Measurements from ENCODE around the gene KCNK13. TPM values are rescaled to one million over a fixed set of nuclear protein-coding genes. Genes with fewer than 3 reads are reported as not detected.

The KCNK13 gene
- total and polyA plus RNA-seq, 4 donors, result 0.99 to 2.7 (median 1.9) TPM

GRCh38 chr14:90114554-90114953 lies 52.8 kb downstream of the KCNK13 start:
- H3K4me3 ChIP-seq (ENCODE audit: low read depth, low read length), result no peak overlapping the region
- no peaks in the 10 kb centered on the region for H3K27me3 ChIP-seq (ENCODE audit: control insufficient read depth, insufficient read depth, low read length)
- H3K9me3 ChIP-seq (ENCODE audit: control insufficient read depth, insufficient read depth, low read length), result no peaks in the 10 kb centered on the region
- peaks cover 5% of the 10 kb centered on the region for H3K4me1 ChIP-seq (ENCODE audit: control insufficient read depth, insufficient read depth, low read length)
- no peak for DNase-seq (ENCODE audit: low read depth in 4 of 6, low spot score in 6 of 6)
- H3K36me3 ChIP-seq (ENCODE audit: control insufficient read depth, insufficient read depth, low read length), result no peaks in the 10 kb centered on the region
- no peak overlapping the region for H3K27ac ChIP-seq (ENCODE audit: low read depth, low read length)
- 94% methylated on average over 4 of the region's 5 CpGs for WGBS (ENCODE audit: insufficient coverage)

- WGBS (ENCODE audit: insufficient coverage), result no CpG with 5 or more reads among the region's 1 CpG
Observed at GRCh38 chr14:90115780-90116179, 54.0 kb downstream of the KCNK13 start.

GRCh38 chr14:90116444-90116843 lies 54.6 kb downstream of the KCNK13 start:
- peak in 1 of 6 donors; percentile 43 for DNase-seq (ENCODE audit: low read depth in 4 of 6, low spot score in 6 of 6)
- Histone ChIP-seq H3K4me1 (ENCODE audit: control insufficient read depth, insufficient read depth, low read length) (peaks cover 5% of the 10 kb centered on the region), H3K27ac (ENCODE audit: low read depth, low read length) (no peak overlapping the region), H3K36me3 (ENCODE audit: control insufficient read depth, insufficient read depth, low read length) (no peaks in the 10 kb centered on the region), H3K9me3 (ENCODE audit: control insufficient read depth, insufficient read depth, low read length) (no peaks in the 10 kb centered on the region), H3K27me3 (ENCODE audit: control insufficient read depth, insufficient read depth, low read length) (no peaks in the 10 kb centered on the region), H3K4me3 (ENCODE audit: low read depth, low read length) (no peak overlapping the region)
- 26% methylated on average over 6 of the region's 8 CpGs for WGBS (ENCODE audit: insufficient coverage)

More at GRCh38 chr14:90115780-90116179, 54.0 kb downstream of the KCNK13 start:
- Histone ChIP-seq H3K36me3 (ENCODE audit: control insufficient read depth, insufficient read depth, low read length) (no peaks in the 10 kb centered on the region), H3K4me3 (ENCODE audit: low read depth, low read length) (no peak overlapping the region), H3K27ac (ENCODE audit: low read depth, low read length) (no peak overlapping the region), H3K4me1 (ENCODE audit: control insufficient read depth, insufficient read depth, low read length) (peaks cover 5% of the 10 kb centered on the region), H3K9me3 (ENCODE audit: control insufficient read depth, insufficient read depth, low read length) (no peaks in the 10 kb centered on the region), H3K27me3 (ENCODE audit: control insufficient read depth, insufficient read depth, low read length) (no peaks in the 10 kb centered on the region)
- peak in 1 of 6 donors; percentile 71 for DNase-seq (ENCODE audit: low read depth in 4 of 6, low spot score in 6 of 6)

- no peaks in the 10 kb centered on the region for H3K27me3 ChIP-seq (ENCODE audit: control insufficient read depth, insufficient read depth, low read length)
- no peaks in the 10 kb centered on the region for H3K36me3 ChIP-seq (ENCODE audit: control insufficient read depth, insufficient read depth, low read length)
- no peaks in the 10 kb centered on the region for H3K9me3 ChIP-seq (ENCODE audit: control insufficient read depth, insufficient read depth, low read length)
- no CpG with 5 or more reads among the region's 3 CpGs for WGBS (ENCODE audit: insufficient coverage)
- no peak for DNase-seq (ENCODE audit: low read depth in 4 of 6, low spot score in 6 of 6)
- H3K27ac ChIP-seq (ENCODE audit: low read depth, low read length), result no peak overlapping the region
- H3K4me3 ChIP-seq (ENCODE audit: low read depth, low read length), result no peak overlapping the region
- peaks cover 5% of the 10 kb centered on the region for H3K4me1 ChIP-seq (ENCODE audit: control insufficient read depth, insufficient read depth, low read length)
Observed at GRCh38 chr14:90118027-90118426, 56.2 kb downstream of the KCNK13 start.

GRCh38 chr14:90126260-90126659 lies 64.5 kb downstream of the KCNK13 start:
- no peaks in the 10 kb centered on the region for H3K36me3 ChIP-seq (ENCODE audit: control insufficient read depth, insufficient read depth, low read length)
- no peaks in the 10 kb centered on the region for H3K9me3 ChIP-seq (ENCODE audit: control insufficient read depth, insufficient read depth, low read length)
- H3K27me3 ChIP-seq (ENCODE audit: control insufficient read depth, insufficient read depth, low read length), result no peaks in the 10 kb centered on the region
- no peaks in the 10 kb centered on the region for H3K4me1 ChIP-seq (ENCODE audit: control insufficient read depth, insufficient read depth, low read length)
- DNase-seq (ENCODE audit: low read depth in 4 of 6, low spot score in 6 of 6), result no peak
- H3K4me3 ChIP-seq (ENCODE audit: low read depth, low read length), result no peak overlapping the region
- no peak overlapping the region for H3K27ac ChIP-seq (ENCODE audit: low read depth, low read length)
- 81% methylated on average over 4 of the region's 15 CpGs for WGBS (ENCODE audit: insufficient coverage)

GRCh38 chr14:90132821-90133570 lies 71.2 kb downstream of the KCNK13 start:
- Histone ChIP-seq H3K27me3 (ENCODE audit: control insufficient read depth, insufficient read depth, low read length) (no peaks in the 10 kb centered on the region), H3K9me3 (ENCODE audit: control insufficient read depth, insufficient read depth, low read length) (no peaks in the 10 kb centered on the region), H3K36me3 (ENCODE audit: control insufficient read depth, insufficient read depth, low read length) (no peaks in the 10 kb centered on the region), H3K4me3 (ENCODE audit: low read depth, low read length) (no peak overlapping the region), H3K4me1 (ENCODE audit: control insufficient read depth, insufficient read depth, low read length) (no peaks in the 10 kb centered on the region), H3K27ac (ENCODE audit: low read depth, low read length) (no peak overlapping the region)
- DNase-seq (ENCODE audit: low read depth in 4 of 6, low spot score in 6 of 6), result no peak
- WGBS (ENCODE audit: insufficient coverage), result 94% methylated on average over 6 of the region's 10 CpGs

GRCh38 chr14:90136904-90137303 lies 75.1 kb downstream of the KCNK13 start:
- H3K9me3 ChIP-seq (ENCODE audit: control insufficient read depth, insufficient read depth, low read length), result no peaks in the 10 kb centered on the region
- H3K27me3 ChIP-seq (ENCODE audit: control insufficient read depth, insufficient read depth, low read length), result no peaks in the 10 kb centered on the region
- no peak overlapping the region for H3K4me3 ChIP-seq (ENCODE audit: low read depth, low read length)
- H3K36me3 ChIP-seq (ENCODE audit: control insufficient read depth, insufficient read depth, low read length), result no peaks in the 10 kb centered on the region
- WGBS (ENCODE audit: insufficient coverage), result 73% methylated on average over 3 of the region's 4 CpGs
- H3K4me1 ChIP-seq (ENCODE audit: control insufficient read depth, insufficient read depth, low read length), result no peaks in the 10 kb centered on the region
- no peak overlapping the region for H3K27ac ChIP-seq (ENCODE audit: low read depth, low read length)
- DNase-seq (ENCODE audit: low read depth in 4 of 6, low spot score in 6 of 6), result no peak

- Histone ChIP-seq H3K4me1 (ENCODE audit: control insufficient read depth, insufficient read depth, low read length) (no peaks in the 10 kb centered on the region), H3K4me3 (ENCODE audit: low read depth, low read length) (no peak overlapping the region), H3K9me3 (ENCODE audit: control insufficient read depth, insufficient read depth, low read length) (no peaks in the 10 kb centered on the region), H3K36me3 (ENCODE audit: control insufficient read depth, insufficient read depth, low read length) (no peaks in the 10 kb centered on the region), H3K27me3 (ENCODE audit: control insufficient read depth, insufficient read depth, low read length) (no peaks in the 10 kb centered on the region), H3K27ac (ENCODE audit: low read depth, low read length) (no peak overlapping the region)
- no CpG with 5 or more reads among the region's 4 CpGs for WGBS (ENCODE audit: insufficient coverage)
- DNase-seq (ENCODE audit: low read depth in 4 of 6, low spot score in 6 of 6), result no peak
Observed at GRCh38 chr14:90137807-90138206, 76.0 kb downstream of the KCNK13 start.

- Histone ChIP-seq H3K27ac (ENCODE audit: low read depth, low read length) (no peak overlapping the region), H3K36me3 (ENCODE audit: control insufficient read depth, insufficient read depth, low read length) (no peaks in the 10 kb centered on the region), H3K9me3 (ENCODE audit: control insufficient read depth, insufficient read depth, low read length) (no peaks in the 10 kb centered on the region), H3K4me3 (ENCODE audit: low read depth, low read length) (no peak overlapping the region), H3K4me1 (ENCODE audit: control insufficient read depth, insufficient read depth, low read length) (no peaks in the 10 kb centered on the region), H3K27me3 (ENCODE audit: control insufficient read depth, insufficient read depth, low read length) (no peaks in the 10 kb centered on the region)
- no peak for DNase-seq (ENCODE audit: low read depth in 4 of 6, low spot score in 6 of 6)
- WGBS (ENCODE audit: insufficient coverage), result 88% methylated on average over 2 of the region's 6 CpGs
Observed at GRCh38 chr14:90139199-90139598, 77.4 kb downstream of the KCNK13 start.

GRCh38 chr14:90140298-90140955 lies 78.6 kb downstream of the KCNK13 start:
- 67% methylated on average over 7 of the region's 12 CpGs for WGBS (ENCODE audit: insufficient coverage)
- Histone ChIP-seq H3K27ac (ENCODE audit: low read depth, low read length) (no peak overlapping the region), H3K27me3 (ENCODE audit: control insufficient read depth, insufficient read depth, low read length) (no peaks in the 10 kb centered on the region), H3K4me3 (ENCODE audit: low read depth, low read length) (no peak overlapping the region), H3K36me3 (ENCODE audit: control insufficient read depth, insufficient read depth, low read length) (no peaks in the 10 kb centered on the region), H3K4me1 (ENCODE audit: control insufficient read depth, insufficient read depth, low read length) (no peaks in the 10 kb centered on the region), H3K9me3 (ENCODE audit: control insufficient read depth, insufficient read depth, low read length) (no peaks in the 10 kb centered on the region)
- no peak for DNase-seq (ENCODE audit: low read depth in 4 of 6, low spot score in 6 of 6)
